Measurements from ENCODE around the gene RHOB. TPM values are rescaled to one million over a fixed set of nuclear protein-coding genes. Genes with fewer than 3 reads are reported as not detected.

The RHOB gene
- polyA plus RNA-seq, 1 of the 3 experiments (the other 2 are of a cell fraction) = 50.3 TPM

DNA sequence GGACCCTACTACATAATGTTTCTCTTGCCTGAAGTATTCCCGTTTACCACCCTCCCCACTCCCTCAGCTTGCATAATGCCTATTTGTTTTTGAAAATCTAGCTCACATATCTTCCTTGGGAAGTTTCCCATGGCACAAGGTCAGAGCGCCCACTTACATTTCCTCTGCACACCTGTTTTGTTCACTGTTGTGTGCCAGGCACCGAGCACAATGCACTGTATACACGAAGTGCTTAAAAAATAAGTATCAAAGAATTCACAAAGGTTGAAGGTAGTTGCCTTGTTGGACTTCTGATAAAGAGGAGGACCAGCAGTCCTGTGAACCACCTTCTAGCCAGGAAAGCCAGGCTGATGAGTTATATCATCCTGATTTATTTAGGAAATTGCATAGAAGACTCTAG lies 16.8 kb upstream of the RHOB start (continued):
- TF ChIP-seq ZBTB33 (IDR thresholded peaks at IDR 0.05; ENCODE audit: borderline replicate concordance, low read depth) = no peak

DNA sequence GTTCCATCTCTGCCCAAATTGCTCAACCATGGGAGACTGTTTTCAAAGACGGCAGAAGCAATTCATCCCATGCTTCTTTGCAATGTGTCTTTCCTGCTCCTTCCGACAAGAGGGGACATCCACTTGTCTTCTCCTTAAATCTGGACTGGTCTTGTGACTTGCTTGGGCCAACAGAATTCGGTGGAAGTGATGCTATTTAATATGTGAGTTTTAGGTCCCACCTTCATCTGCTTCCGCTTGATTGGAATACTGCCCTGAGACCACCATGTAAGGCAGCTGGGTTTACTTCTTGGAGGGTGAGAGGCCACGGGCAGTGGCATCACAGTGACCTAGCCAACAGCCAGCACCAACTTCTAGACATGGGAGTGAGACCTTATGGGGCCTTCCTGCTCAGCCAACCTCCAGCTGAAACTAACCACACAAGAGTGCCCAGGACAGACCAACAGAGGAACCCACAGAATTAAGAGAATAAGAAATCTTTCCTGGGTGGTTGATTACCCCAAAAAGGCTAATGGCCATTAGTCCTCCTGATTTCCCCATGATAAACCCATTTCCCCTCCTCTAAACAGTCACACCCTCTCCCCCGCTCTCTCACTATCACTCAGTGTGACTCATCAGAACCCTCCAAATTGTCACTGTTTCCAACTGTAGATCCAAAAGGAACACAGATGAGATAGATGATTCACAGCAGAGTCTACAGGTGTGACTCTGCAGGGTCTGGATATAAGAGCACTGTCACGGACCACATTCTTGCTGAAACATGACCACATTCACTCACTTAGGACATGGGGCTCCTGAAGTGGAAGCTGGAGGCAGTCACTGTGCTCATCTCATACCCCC lies 16.2 kb upstream of the RHOB start:
- Histone ChIP-seq H3K4me3 (ENCODE audit: low read depth in 2 of 2, low read length in 1 of 2) (no peak overlapping the region), H3K79me2 (ENCODE audit: insufficient read depth) (no peaks in the 10 kb centered on the region), H2AFZ (ENCODE audit: low read depth) (no peak overlapping the region), H3K27me3 (ENCODE audit: insufficient read depth) (peaks cover 15% of the 10 kb centered on the region; the same call in 1 of the 2 replicates), H3K27ac (ENCODE audit: low read depth in 2 of 2, low read length in 1 of 2) (no peak overlapping the region), H3K36me3 (replicated peaks in 1 of 2; ENCODE audit: control insufficient read depth in 1 of 2, insufficient read depth in 2 of 2, low read length in 1 of 2) (no peaks in the 10 kb centered on the region), H3K9me3 (no peaks in the 10 kb centered on the region), H3K4me1 (ENCODE audit: control insufficient read depth in 1 of 2, insufficient read depth in 2 of 2, low read depth in 1 of 2, low read length in 1 of 2) (peaks cover 2 to 3% of the 10 kb centered on the region in 2 experiments; a peak in 3 of 4 replicates), H3F3A (replicated peaks; ENCODE audit: insufficient read depth) (peaks cover 3% of the 10 kb centered on the region), H3K4me2 (no peak overlapping the region), H4K20me1 (ENCODE audit: insufficient read depth) (no peaks in the 10 kb centered on the region), H3K9ac (no peak overlapping the region), H3K9me2 (no peaks in the 10 kb centered on the region)
- ChIA-PET POLR2A (no interaction called here), CTCF (interaction anchor here (1.0 to 18.3 kb wide), 9 partner anchors 10 to 231 kb away, joined by 3 to 243 read pairs (median 19); partner anchors contain the start of gene HS1BP3)
- TF ChIP-seq FOXJ3 (CRISPR knock-in tag; IDR thresholded peaks at IDR 0.05) = no peak
- TF ChIP-seq JUND (IDR thresholded peaks at IDR 0.05) = no peak
- TF ChIP-seq, protein P1, sequence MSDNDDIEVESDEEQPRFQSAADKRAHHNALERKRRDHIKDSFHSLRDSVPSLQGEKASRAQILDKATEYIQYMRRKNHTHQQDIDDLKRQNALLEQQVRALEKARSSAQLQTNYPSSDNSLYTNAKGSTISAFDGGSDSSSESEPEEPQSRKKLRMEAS (IDR thresholded peaks at IDR 0.05; ENCODE audit: low read depth) = no peak
- 65% methylated on average over 7 of the region's 7 CpGs for WGBS (ENCODE audit: low lambda C conversion rate)
- DNase-seq = no peak

GRCh38 chr2:20431301-20431698 lies 15.6 kb upstream of the RHOB start:
- no peaks in the 10 kb centered on the region for H3K4me1 ChIP-seq (ENCODE audit: control insufficient read depth in 1 of 2, insufficient read depth in 2 of 2, low read depth in 1 of 2, low read length in 1 of 2)
- H3K9me3 ChIP-seq = no peaks in the 10 kb centered on the region
- no peaks in the 10 kb centered on the region for H3K36me3 ChIP-seq (replicated peaks in 1 of 2; ENCODE audit: control insufficient read depth in 1 of 2, insufficient read depth in 2 of 2, low read length in 1 of 2)
- H3K27ac ChIP-seq (ENCODE audit: low read depth in 2 of 2, low read length in 1 of 2) = no peak overlapping the region
- H3K4me2 ChIP-seq = no peak overlapping the region
- no peaks in the 10 kb centered on the region for H3F3A ChIP-seq (replicated peaks; ENCODE audit: insufficient read depth)
- CTCF ChIA-PET = interaction anchor here (0.8 to 18.3 kb wide), 8 partner anchors 10 to 230 kb away, joined by 3 to 243 read pairs (median 16); partner anchors contain the start of gene HS1BP3
- POLR2A ChIA-PET = no interaction called here
- no peak overlapping the region for H3K4me3 ChIP-seq (ENCODE audit: low read depth in 2 of 2, low read length in 1 of 2)
- H3K9me2 ChIP-seq = no peaks in the 10 kb centered on the region
- H3K79me2 ChIP-seq (ENCODE audit: insufficient read depth) = no peaks in the 10 kb centered on the region
- peaks cover 15% of the 10 kb centered on the region; the same call in 1 of the 2 replicates for H3K27me3 ChIP-seq (ENCODE audit: insufficient read depth)
- no peak for DNase-seq
- no peak overlapping the region for H2AFZ ChIP-seq (ENCODE audit: low read depth)
- no peaks in the 10 kb centered on the region for H4K20me1 ChIP-seq (ENCODE audit: insufficient read depth)
- 92% methylated on average over 3 of the region's 3 CpGs for WGBS (ENCODE audit: low lambda C conversion rate)
- no peak overlapping the region for H3K9ac ChIP-seq
- TF ChIP-seq MEF2A (IDR thresholded peaks at IDR 0.05; ENCODE audit: borderline replicate concordance, low read depth) = no peak
- no peak for TF ChIP-seq NRF1 (IDR thresholded peaks at IDR 0.05; ENCODE audit: low read depth, low read length)
- TF ChIP-seq PBX3 (IDR thresholded peaks at IDR 0.05) = no peak
- TF ChIP-seq JUND (IDR thresholded peaks at IDR 0.05) = no peak
- no peak for TF ChIP-seq TAF1 (IDR thresholded peaks at IDR 0.05; ENCODE audit: borderline replicate concordance, low read depth, low read length)
- TF ChIP-seq, protein P2, sequence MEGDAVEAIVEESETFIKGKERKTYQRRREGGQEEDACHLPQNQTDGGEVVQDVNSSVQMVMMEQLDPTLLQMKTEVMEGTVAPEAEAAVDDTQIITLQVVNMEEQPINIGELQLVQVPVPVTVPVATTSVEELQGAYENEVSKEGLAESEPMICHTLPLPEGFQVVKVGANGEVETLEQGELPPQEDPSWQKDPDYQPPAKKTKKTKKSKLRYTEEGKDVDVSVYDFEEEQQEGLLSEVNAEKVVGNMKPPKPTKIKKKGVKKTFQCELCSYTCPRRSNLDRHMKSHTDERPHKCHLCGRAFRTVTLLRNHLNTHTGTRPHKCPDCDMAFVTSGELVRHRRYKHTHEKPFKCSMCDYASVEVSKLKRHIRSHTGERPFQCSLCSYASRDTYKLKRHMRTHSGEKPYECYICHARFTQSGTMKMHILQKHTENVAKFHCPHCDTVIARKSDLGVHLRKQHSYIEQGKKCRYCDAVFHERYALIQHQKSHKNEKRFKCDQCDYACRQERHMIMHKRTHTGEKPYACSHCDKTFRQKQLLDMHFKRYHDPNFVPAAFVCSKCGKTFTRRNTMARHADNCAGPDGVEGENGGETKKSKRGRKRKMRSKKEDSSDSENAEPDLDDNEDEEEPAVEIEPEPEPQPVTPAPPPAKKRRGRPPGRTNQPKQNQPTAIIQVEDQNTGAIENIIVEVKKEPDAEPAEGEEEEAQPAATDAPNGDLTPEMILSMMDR (IDR thresholded peaks at IDR 0.05) = no peak
- TF ChIP-seq SMC3 (IDR thresholded peaks at IDR 0.05; ENCODE audit: low read depth, low read length) = no peak
- TF ChIP-seq USF1 (IDR thresholded peaks at IDR 0.05; ENCODE audit: borderline replicate concordance, low read depth) = no peak
- TF ChIP-seq, protein P1 (IDR thresholded peaks at IDR 0.05; ENCODE audit: low read depth) = no peak
- TF ChIP-seq TCF12 (IDR thresholded peaks at IDR 0.05) = no peak
- TF ChIP-seq RXRA (IDR thresholded peaks at IDR 0.05; ENCODE audit: borderline replicate concordance, low read depth) = no peak
- TF ChIP-seq ZBTB33 (IDR thresholded peaks at IDR 0.05; ENCODE audit: borderline replicate concordance, low read depth) = no peak

Measured in SK-N-SH (cell line).